GM18861 (cell line): ENCODE results near the gene FAM180A.

ENCODE experiments used
- ATAC-seq: cut with Tn5 transposase; IDR thresholded peaks from one replicate; pipeline ENCODE4 v1.9.1; 2021; ENCODE audit not compliant: unreplicated experiment

FAM180A gene

DNA sequence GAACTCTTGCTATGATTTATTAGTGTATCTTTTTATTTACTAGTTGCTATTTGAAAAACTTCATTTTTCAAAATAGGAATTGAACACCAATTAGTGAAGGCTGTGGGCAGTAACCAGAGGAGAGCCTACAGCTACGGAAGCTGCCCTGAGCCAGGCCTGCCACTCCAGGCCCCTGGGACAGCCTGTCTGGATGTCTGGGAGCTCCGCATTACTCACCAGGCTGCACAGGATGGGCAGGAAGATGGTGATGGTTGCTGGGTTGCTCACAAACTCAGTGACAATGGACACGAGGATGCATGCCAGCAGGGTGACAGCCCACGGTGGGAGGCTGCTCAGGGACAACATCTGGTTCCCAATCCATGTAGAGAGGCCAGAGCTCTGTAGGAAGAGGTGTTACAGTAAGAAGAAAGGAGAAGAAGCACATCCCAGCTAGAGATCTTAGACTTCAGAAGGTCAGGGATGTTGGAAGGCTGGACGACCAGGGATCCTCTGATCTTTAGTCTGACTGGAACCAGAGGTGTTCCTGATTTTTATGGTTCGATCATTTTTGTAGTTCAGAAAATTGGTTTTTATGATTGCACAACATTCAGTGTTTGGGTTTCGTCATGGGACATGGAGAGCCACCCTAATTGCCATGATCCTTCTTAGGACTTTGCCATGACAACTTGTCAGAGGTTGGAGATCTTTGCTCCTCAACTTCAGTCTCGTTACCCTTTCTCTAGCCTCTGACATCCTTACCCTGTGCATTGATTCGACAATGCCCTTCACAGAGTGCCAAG, 63.1 kb downstream of the FAM180A start:
- no peak for ATAC-seq

DNA sequence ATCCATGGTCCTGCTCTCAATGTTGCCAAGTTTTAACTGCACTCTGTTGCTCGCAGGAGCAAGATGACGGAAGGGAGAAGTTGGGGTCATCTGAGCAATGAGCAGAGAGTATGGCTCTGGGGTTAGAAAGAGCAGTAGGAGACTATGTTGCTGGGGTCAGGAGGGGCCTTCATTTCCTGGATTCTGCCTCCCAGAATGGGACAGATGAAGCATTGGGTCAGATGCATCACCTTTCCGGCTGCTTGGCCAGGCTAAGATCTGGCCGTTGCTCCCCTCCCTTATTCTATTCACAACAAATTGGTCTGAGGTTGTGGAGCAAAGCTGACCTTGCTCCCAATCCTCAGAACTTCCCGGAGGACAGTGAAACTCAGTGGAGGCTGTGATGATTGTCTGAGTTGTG, 63.9 kb downstream of the FAM180A start:
- no peak for ATAC-seq

DNA sequence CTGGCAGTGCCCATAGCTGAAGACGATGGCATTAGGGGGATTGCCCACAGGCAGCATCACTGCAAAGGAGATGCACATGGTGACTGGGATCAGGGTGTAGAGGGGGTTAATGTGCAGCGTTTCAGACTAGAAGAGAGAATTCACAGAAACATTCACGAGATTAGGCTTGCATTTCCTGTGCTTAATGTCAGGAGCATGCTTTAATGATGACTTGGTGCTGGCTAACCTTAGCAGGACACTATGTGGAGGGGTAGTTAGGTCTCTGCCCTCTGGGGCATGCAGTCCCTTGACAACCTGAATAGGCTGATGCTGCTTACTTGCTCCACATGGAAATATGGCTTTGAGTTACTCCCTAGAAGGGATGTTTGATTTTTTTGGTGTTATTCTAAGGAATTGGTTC, 64.5 kb downstream of the FAM180A start:
- ATAC-seq: no peak

GRCh38 chr7:135683609-135684008, 65.0 kb downstream of the FAM180A start:
- no peak for ATAC-seq

DNA sequence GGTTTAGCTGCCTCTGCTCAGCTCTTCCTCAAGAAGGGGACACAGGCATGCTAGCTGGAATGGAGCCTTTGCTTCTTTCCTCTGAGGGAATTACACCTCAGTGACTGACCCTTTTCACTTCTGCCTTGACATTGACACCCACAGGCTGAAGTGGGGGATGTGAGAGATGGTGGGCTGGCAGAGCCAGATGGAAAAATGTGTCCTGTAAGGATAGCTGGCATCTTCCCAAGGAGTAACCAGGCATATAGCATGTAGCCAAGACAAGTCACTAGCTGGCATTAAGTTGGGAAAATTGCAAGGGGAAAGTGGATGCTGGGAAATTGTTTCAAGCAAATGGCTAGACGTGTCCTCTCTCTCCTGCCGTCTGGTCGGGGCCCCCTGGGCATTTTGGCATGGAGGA, 66.4 kb downstream of the FAM180A start:
- ATAC-seq: no peak

DNA sequence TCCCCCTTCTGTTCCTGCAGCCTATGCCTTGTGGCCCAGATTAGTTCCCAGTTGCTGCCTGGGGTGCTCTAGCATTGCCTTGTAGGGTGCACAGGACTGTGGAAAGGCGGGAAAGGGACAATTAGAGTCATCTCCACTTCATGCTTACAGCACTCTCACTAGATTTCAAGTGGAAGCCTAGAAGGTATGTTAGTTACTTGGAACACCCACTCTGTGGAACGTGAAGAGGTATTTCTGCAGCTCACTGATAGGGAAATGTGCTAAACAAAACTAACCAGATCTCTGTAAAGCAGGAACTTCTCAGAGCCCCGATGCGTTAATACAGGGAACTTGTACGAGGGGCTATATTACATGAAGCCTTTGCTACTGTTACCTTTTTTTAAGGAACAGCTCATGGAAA, 66.9 kb downstream of the FAM180A start:
- no peak for ATAC-seq
